Measurements from ENCODE around the gene GNB1L.

- TF ChIP-seq, protein P1, sequence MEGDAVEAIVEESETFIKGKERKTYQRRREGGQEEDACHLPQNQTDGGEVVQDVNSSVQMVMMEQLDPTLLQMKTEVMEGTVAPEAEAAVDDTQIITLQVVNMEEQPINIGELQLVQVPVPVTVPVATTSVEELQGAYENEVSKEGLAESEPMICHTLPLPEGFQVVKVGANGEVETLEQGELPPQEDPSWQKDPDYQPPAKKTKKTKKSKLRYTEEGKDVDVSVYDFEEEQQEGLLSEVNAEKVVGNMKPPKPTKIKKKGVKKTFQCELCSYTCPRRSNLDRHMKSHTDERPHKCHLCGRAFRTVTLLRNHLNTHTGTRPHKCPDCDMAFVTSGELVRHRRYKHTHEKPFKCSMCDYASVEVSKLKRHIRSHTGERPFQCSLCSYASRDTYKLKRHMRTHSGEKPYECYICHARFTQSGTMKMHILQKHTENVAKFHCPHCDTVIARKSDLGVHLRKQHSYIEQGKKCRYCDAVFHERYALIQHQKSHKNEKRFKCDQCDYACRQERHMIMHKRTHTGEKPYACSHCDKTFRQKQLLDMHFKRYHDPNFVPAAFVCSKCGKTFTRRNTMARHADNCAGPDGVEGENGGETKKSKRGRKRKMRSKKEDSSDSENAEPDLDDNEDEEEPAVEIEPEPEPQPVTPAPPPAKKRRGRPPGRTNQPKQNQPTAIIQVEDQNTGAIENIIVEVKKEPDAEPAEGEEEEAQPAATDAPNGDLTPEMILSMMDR (IDR thresholded peaks at IDR 0.05; ENCODE audit: low read depth, low read length): no peak
- TF ChIP-seq EZH2phosphoT487 (IDR thresholded peaks at IDR 0.05; ENCODE audit: low read depth): no peak
Measured at GRCh38 chr22:19849835-19850762, 4.6 kb downstream of the GNB1L start.
